Liver (tissue), 9 donors: ENCODE results near the gene CACNB4. TPM values are rescaled to one million over a fixed set of nuclear protein-coding genes. Genes with fewer than 3 reads are reported as not detected.

Source experiments
- DNase-seq: peaks from one replicate; pipeline ENCODE4 v3.0.0-alpha.2; 2017; ENCODE audit warnings: low spot score
- H3K27ac ChIP-seq, 2 donors: one replicate each; pipeline ENCODE4 v1.7.0; 2013; ENCODE audit warnings: inconsistent platforms in 2 of 2, low read length in 2 of 2, control low read depth in 1 of 2, low read depth in 1 of 2, mild to moderate bottlenecking in 1 of 2
- H3K27me3 ChIP-seq, 4 donors: one replicate each; pipeline versions ENCODE4 v1.6.1 to v1.7.0; 2013; ENCODE audit warnings: low read length in 3 of 4, inconsistent platforms in 1 of 4, mild to moderate bottlenecking in 1 of 4, moderate library complexity in 1 of 4; ENCODE audit not compliant: control insufficient read depth in 4 of 4, insufficient read depth in 4 of 4
- H3K36me3 ChIP-seq, 4 donors: one replicate each; pipeline versions ENCODE4 v1.6.1 to v1.7.0; 2013; ENCODE audit warnings: low read length in 3 of 4, mild to moderate bottlenecking in 3 of 4, low read depth in 1 of 4, moderate library complexity in 1 of 4; ENCODE audit not compliant: control insufficient read depth in 4 of 4, insufficient read depth in 3 of 4
- H3K4me1 ChIP-seq, 4 donors: one replicate each; pipeline versions ENCODE4 v1.6.1 to v1.7.0; 2013; ENCODE audit warnings: low read length in 3 of 4, mild to moderate bottlenecking in 3 of 4, moderate library complexity in 1 of 4; ENCODE audit not compliant: control insufficient read depth in 4 of 4, insufficient read depth in 4 of 4
- H3K4me3 ChIP-seq, 3 donors: one replicate each; pipeline versions ENCODE4 v1.6.1 to v1.7.0; 2013; ENCODE audit warnings: low read length in 3 of 3, control low read depth in 1 of 3, low read depth in 1 of 3, mild to moderate bottlenecking in 1 of 3
- H3K9ac ChIP-seq, 2 donors: one replicate each; pipeline ENCODE4 v1.7.0; 2013; ENCODE audit warnings: low read length in 2 of 2, mild to moderate bottlenecking in 2 of 2, moderate library complexity in 2 of 2, control low read depth in 1 of 2, low read depth in 1 of 2
- H3K9me3 ChIP-seq, 4 donors: one replicate each; pipeline versions ENCODE4 v1.6.1 to v1.7.0; 2013; ENCODE audit warnings: low read length in 3 of 4; ENCODE audit not compliant: control insufficient read depth in 4 of 4
- ATF3 ChIP-seq: IDR thresholded peaks from 2 replicates; pipeline ENCODE4 v1.6.1; 2016; ENCODE audit warnings: antibody characterized with exemption
- CTCF ChIP-seq: fragments of 150-350 bp; IDR thresholded peaks from 2 replicates; pipeline ENCODE4 v1.5.1; 2017; ENCODE audit warnings: improper control_type of control experiment, low read depth, low read length; ENCODE audit not compliant: missing input control
- FOXA1 ChIP-seq: IDR thresholded peaks from 2 replicates; pipeline ENCODE4 v1.6.1; 2016; ENCODE audit warnings: antibody characterized with exemption
- FOXA2 ChIP-seq: IDR thresholded peaks from 2 replicates; pipeline ENCODE4 v1.6.1; 2016; ENCODE audit warnings: antibody characterized with exemption
- GABPA ChIP-seq, 2 donors: IDR thresholded peaks in 1 of 2; conservative IDR thresholded peaks in 1 of 2; 2 replicates each; pipeline ENCODE4 v1.6.1; 2016; ENCODE audit warnings: antibody characterized with exemption in 2 of 2, mild to moderate bottlenecking in 1 of 2, moderate library complexity in 1 of 2
- HNF4A ChIP-seq, 2 donors: conservative IDR thresholded peaks; 2 replicates each; pipeline ENCODE4 v1.6.1; 2016; ENCODE audit warnings: antibody characterized with exemption in 2 of 2, mild to moderate bottlenecking in 2 of 2
- HNF4G ChIP-seq: IDR thresholded peaks from 2 replicates; pipeline ENCODE4 v1.6.1; 2016; ENCODE audit warnings: antibody characterized with exemption
- MAX ChIP-seq: IDR thresholded peaks from 2 replicates; pipeline ENCODE4 v1.6.1; 2016; ENCODE audit warnings: antibody characterized with exemption
- NR2F2 ChIP-seq: IDR thresholded peaks from 2 replicates; pipeline ENCODE4 v1.6.1; 2016; ENCODE audit warnings: antibody characterized with exemption
- RAD21 ChIP-seq, 2 donors: IDR thresholded peaks; 2 replicates each; pipeline ENCODE4 v1.6.1; 2016; ENCODE audit warnings: antibody characterized with exemption in 2 of 2, mild to moderate bottlenecking in 2 of 2
- REST ChIP-seq: IDR thresholded peaks from 2 replicates; pipeline ENCODE4 v1.6.1; 2016; ENCODE audit warnings: antibody characterized with exemption, mild to moderate bottlenecking
- RXRA ChIP-seq, 2 donors: IDR thresholded peaks; 2 replicates each; pipeline ENCODE4 v1.6.1; 2017 to 2018; ENCODE audit warnings: antibody characterized with exemption in 2 of 2, mild to moderate bottlenecking in 1 of 2
- SP1 ChIP-seq: IDR thresholded peaks from 2 replicates; pipeline ENCODE4 v1.6.1; 2018; ENCODE audit warnings: antibody characterized with exemption, mild to moderate bottlenecking
- TAF1 ChIP-seq: conservative IDR thresholded peaks from 2 replicates; pipeline ENCODE4 v1.6.1; 2016; ENCODE audit warnings: antibody characterized with exemption, mild to moderate bottlenecking
- YY1 ChIP-seq: IDR thresholded peaks from 2 replicates; pipeline ENCODE4 v1.6.1; 2016; ENCODE audit warnings: antibody characterized with exemption, mild to moderate bottlenecking
- ZBTB33 ChIP-seq: IDR thresholded peaks from 2 replicates; pipeline ENCODE4 v1.6.1; 2016; ENCODE audit warnings: antibody characterized with exemption
- WGBS: extraction: QIAGEN DNeasy Blood & Tissue Kit; methylation state at CpG from one replicate; pipeline ENCODE4 v1.1.7; 2013; 5-methylcytosine and 5-hydroxymethylcytosine counted together
- polyA plus RNA-seq, 2 donors: library from polyadenylated mRNA; stranded (reverse) in 1 of 2; unstranded in 1 of 2; fragments of 200-250 nt in 1 of 2; fragments of >200 nt in 1 of 2; fragmentation: Nextera tagmentation in 1 of 2; extraction: Ambion mirVana in 1 of 2; gene quantifications; one replicate each; pipeline versions ENCODE4 v1.2.1 to v1.2.3, GENCODE V29; 2013 to 2015
- total RNA-seq, 2 donors: library from RNA; depleted of rRNA; stranded (reverse); fragments of >200 nt; gene quantifications; one replicate each; pipeline ENCODE4 v1.2.3, GENCODE V29; 2014
- donor health status: healthy.
- donor health status: healthy.
- donor health status: healthy.
- donor health status: healthy.
- donor health status: healthy.

Gene CACNB4
- total and polyA plus RNA-seq, 4 donors: 0.02 to 0.50 (median 0.21) TPM

- 68% methylated on average over 5 of the region's 5 CpGs for WGBS
- no peak for DNase-seq
- H3K4me1 ChIP-seq: no peaks in the 10 kb centered on the region
- no peaks in the 10 kb centered on the region for H3K27me3 ChIP-seq
- no peak overlapping the region for H3K27ac ChIP-seq
- H3K4me3 ChIP-seq: no peak overlapping the region
- TF ChIP-seq GABPA (IDR thresholded peaks at IDR 0.05 in 1 of 2, conservative IDR thresholded peaks at IDR 0.05 in 1 of 2) (no peak), TAF1 (no peak), YY1 (no peak), ZBTB33 (no peak), ATF3 (no peak), HNF4G (no peak), REST (no peak), RXRA (IDR thresholded peaks at IDR 0.05) (no peak), SP1 (no peak), NR2F2 (no peak), MAX (no peak), FOXA1 (no peak), FOXA2 (no peak), HNF4A (conservative IDR thresholded peaks at IDR 0.05) (no peak), CTCF (no peak), RAD21 (IDR thresholded peaks at IDR 0.05) (no peak)
- H3K9me3 ChIP-seq: no peaks in the 10 kb centered on the region
- H3K9ac ChIP-seq: no peak overlapping the region
- no peaks in the 10 kb centered on the region for H3K36me3 ChIP-seq
Measured at GRCh38 chr2:152038441-152038958, 60.3 kb downstream of the CACNB4 start.
